GM12878 (cell line): ENCODE results near the gene STX4. TPM values are rescaled to one million over a fixed set of nuclear protein-coding genes. Genes with fewer than 3 reads are reported as not detected.

Source experiments
- ATAC-seq: fragments of 200-7000 bp; cut with Tn5 transposase; 3 replicates; pipeline ENCODE4 v1.9.1; 2020; ENCODE audit warnings: mild to moderate bottlenecking, moderate library complexity
- BruUV-seq: library from RNA; stranded (reverse); fragments of 400-500 nt; replicated peaks from 2 replicates; lab custom pipeline; 2021; lab: Mats Ljungman, UMichigan
- CTCF ChIA-PET: fragments of 300-600 bp; sonication (Branson Sonifier 250); formaldehyde crosslinking; extraction: SDS; loops from one replicate; lab custom pipeline; 2021; ENCODE audit warnings: inconsistent platforms; lab: Yijun Ruan, JAX
- POLR2A ChIA-PET: fragments of 350-600 bp; formaldehyde crosslinking; extraction: SDS; loops from one replicate; lab custom pipeline; 2021; ENCODE audit warnings: inconsistent platforms; lab: Charles Lee
- RAD21 ChIA-PET: fragments of 300-600 bp; sonication (Branson Sonifier 250); formaldehyde crosslinking; loops from one replicate; lab custom pipeline; 2023; ENCODE audit warnings: antibody characterized with exemption; ENCODE audit not compliant: unreplicated experiment; lab: Charles Lee
- SMC1A ChIA-PET: fragments of 300-600 bp; sonication (Branson Sonifier 250); formaldehyde crosslinking; loops from one replicate; lab custom pipeline; 2023; ENCODE audit not compliant: unreplicated experiment, uncharacterized antibody; lab: Charles Lee
- DNase-seq: peaks from one replicate; pipeline ENCODE4 v3.0.0-alpha.2; 2011; ENCODE audit warnings: low read depth, low spot score
- FAIRE-seq: peaks from 3 replicates; lab custom pipeline; 2011; peaks lifted over from hg19 to GRCh38; lab: Jason Lieb, UNC
- H2AFZ ChIP-seq: 2 replicates; pipeline ENCODE4 v1.6.0; 2011; ENCODE audit warnings: low read depth, low read length, control low read depth; ENCODE audit not compliant: control insufficient read depth
- H3K27ac ChIP-seq: 2 replicates; pipeline ENCODE4 v1.5.1; 2011; ENCODE audit warnings: control low read depth; ENCODE audit not compliant: control insufficient read depth, insufficient read depth
- H3K27me3 ChIP-seq, 2 experiments: replicated peaks in 1 of 2; 2 replicates each; pipeline versions ENCODE4 v1.6.0 to v1.6.1; 2011; ENCODE audit warnings: low read length in 1 of 2; ENCODE audit not compliant: control insufficient read depth in 2 of 2, insufficient read depth in 2 of 2
- H3K36me3 ChIP-seq, 2 experiments: 2 replicates each; pipeline ENCODE4 v1.5.1; 2011; ENCODE audit warnings: low read length in 1 of 2; ENCODE audit not compliant: control insufficient read depth in 2 of 2, insufficient read depth in 2 of 2
- H3K4me1 ChIP-seq: 2 replicates; pipeline ENCODE4 v1.6.1; 2011; ENCODE audit warnings: mild to moderate bottlenecking, low read length, moderate library complexity, mixed read lengths; ENCODE audit not compliant: control insufficient read depth, insufficient read depth
- H3K4me2 ChIP-seq: 2 replicates; pipeline ENCODE4 v1.6.0; 2011; ENCODE audit warnings: control low read depth; ENCODE audit not compliant: control insufficient read depth, insufficient read depth
- H3K4me3 ChIP-seq: fragments of 200-600 bp; sonication (generic); 2 replicates; pipeline ENCODE4 v1.5.1; 2016
- H3K79me2 ChIP-seq: 2 replicates; pipeline ENCODE4 v1.6.0; 2011; ENCODE audit warnings: low read length; ENCODE audit not compliant: control insufficient read depth, insufficient read depth
- H3K9ac ChIP-seq: 2 replicates; pipeline ENCODE4 v1.8.0; 2011; ENCODE audit warnings: low read length, control low read depth, mixed read lengths; ENCODE audit not compliant: control insufficient read depth, insufficient read depth
- H3K9me3 ChIP-seq: replicated peaks from 3 replicates; pipeline ENCODE4 v1.5.1; 2011; ENCODE audit warnings: mild to moderate bottlenecking, low read length; ENCODE audit not compliant: control insufficient read depth, insufficient read depth
- H4K20me1 ChIP-seq: 2 replicates; pipeline ENCODE4 v1.6.0; 2011; ENCODE audit not compliant: control insufficient read depth, insufficient read depth
- ATF3 ChIP-seq: IDR thresholded peaks from 2 replicates; pipeline ENCODE4 v1.6.1; 2011; ENCODE audit warnings: low read depth, mild to moderate bottlenecking, low read length, moderate library complexity, borderline replicate concordance; ENCODE audit errors: extremely low read depth
- BACH1 ChIP-seq: fragments of 450-650 bp; IDR thresholded peaks from 2 replicates; pipeline ENCODE4 v1.6.1; 2017; ENCODE audit warnings: mild to moderate bottlenecking, borderline replicate concordance
- ELK1 ChIP-seq: IDR thresholded peaks from 2 replicates; pipeline ENCODE4 v1.6.1; 2012; ENCODE audit warnings: low read depth, low read length, improper control_type of control experiment
- GATAD2B ChIP-seq: fragments of 450-650 bp; conservative IDR thresholded peaks from 2 replicates; pipeline ENCODE4 v1.6.1; 2017; ENCODE audit warnings: low read depth, mild to moderate bottlenecking, moderate library complexity
- NFXL1 ChIP-seq: fragments of 450-650 bp; IDR thresholded peaks from 2 replicates; pipeline ENCODE4 v1.6.1; 2017; ENCODE audit warnings: antibody characterized with exemption, mild to moderate bottlenecking, borderline replicate concordance
- RAD21 ChIP-seq: IDR thresholded peaks from 2 replicates; pipeline ENCODE4 v1.6.1; 2011; ENCODE audit warnings: mild to moderate bottlenecking, low read depth, low read length, moderate library complexity; ENCODE audit not compliant: insufficient read depth
- SMAD5 ChIP-seq: IDR thresholded peaks from 2 replicates; pipeline ENCODE4 v1.6.1; 2016; ENCODE audit warnings: antibody characterized with exemption, low read depth
- SMARCA5 ChIP-seq: fragments of 450-650 bp; IDR thresholded peaks from 2 replicates; pipeline ENCODE4 v1.6.1; 2017; ENCODE audit warnings: mild to moderate bottlenecking
- YY1 ChIP-seq: IDR thresholded peaks from 2 replicates; pipeline ENCODE4 v1.6.1; 2011; ENCODE audit warnings: low read depth, mild to moderate bottlenecking, low read length
- ZNF274 ChIP-seq: IDR thresholded peaks from one replicate; pipeline ENCODE4 v1.8.0; 2011; ENCODE audit not compliant: insufficient read length, insufficient read depth
- ZNF622 ChIP-seq: fragments of 450-650 bp; IDR thresholded peaks from 2 replicates; pipeline ENCODE4 v1.6.1; 2017; ENCODE audit warnings: mild to moderate bottlenecking, inconsistent platforms
- WGBS: methylation state at CpG from one replicate; pipeline ENCODE4 v1.1.6; 2016; ENCODE audit warnings: low lambda C conversion rate; ENCODE audit not compliant: insufficient replicate concordance, insufficient coverage; ENCODE audit errors: missing lambda C conversion rate; 5-methylcytosine and 5-hydroxymethylcytosine counted together
- in situ Hi-C: fragments of 300-500 bp; cut with MboI; formaldehyde crosslinking; loops from 9 replicates; pipeline ENCODE4 v1.14.3; 2018; ENCODE audit warnings: mixed read lengths
- intact Hi-C: fragments of 100-400 bp; cut with micrococcal nuclease; formaldehyde crosslinking; loops from one replicate; pipeline ENCODE4 v1.14.2; 2022; ENCODE audit not compliant: unreplicated experiment
- polyA plus RNA-seq, 11 experiments: library from polyadenylated mRNA; depleted of rRNA in 4 of 11; unstranded in 6 of 11; stranded (reverse) in 5 of 11; fragments of >200 nt; fragmentation: Nextera tagmentation in 4 of 11; fragmentation: Illumina TruSeq in 1 of 11; extraction: Ambion mirVana in 4 of 11; extraction: Trizol in 1 of 11; gene quantifications; 1 replicate in 1 of 11; 2 replicates in 10 of 11; pipeline versions ENCODE4 v1.2.1 to v1.2.3, GENCODE V29; 2011 to 2016; ENCODE audit warnings: inconsistent platforms in 2 of 11, missing spikeins in 2 of 11, low read depth in 1 of 11
- total RNA-seq, 4 experiments: library from RNA; depleted of rRNA in 3 of 4; stranded (reverse); fragments of >200 nt in 3 of 4; fragmentation: Illumina TruSeq in 1 of 4; extraction: Trizol in 1 of 4; gene quantifications; 2 replicates each; pipeline versions ENCODE4 v1.2.1 to v1.2.3, GENCODE V29; 2013 to 2021

Gene STX4
- total and polyA plus RNA-seq, 10 of the 15 experiments (the other 5 are each of a cell fraction or from before 2014, with no cell fraction given): 3.3 to 37.6 (median 22.6) TPM

GRCh38 chr16:31052114-31052513 is 18.8 kb downstream of the STX4 start (continued):
- TF ChIP-seq ELK1 (no peak), SMARCA5 (no peak)

GRCh38 chr16:31055613-31056012 is 22.3 kb downstream of the STX4 start:
- in situ Hi-C loops (no loop called here), intact Hi-C loops (no loop called here)
- H3K9ac ChIP-seq: no peak overlapping the region
- FAIRE-seq: no peak
- ChIA-PET SMC1A (interaction anchor here (1.5 kb wide), 1 partner anchor 86 kb away, joined by 3 read pairs; no protein-coding TSS in a partner anchor), RAD21 (no interaction called here), POLR2A (interaction anchor here (0.6 to 0.7 kb wide), 3 partner anchors 13 to 132 kb away, joined by 3 read pairs; partner anchors contain the start of gene FBXL19), CTCF (interaction anchor here (0.6 kb wide), 2 partner anchors 9 to 401 kb away, joined by 3 to 4 read pairs; no protein-coding TSS in a partner anchor)
- no peaks in the 10 kb centered on the region for H3K4me1 ChIP-seq
- H2AFZ ChIP-seq: no peak overlapping the region
- H3K27me3 ChIP-seq: no peaks in the 10 kb centered on the region
- H3K4me2 ChIP-seq: no peak overlapping the region
- no peak for ATAC-seq
- DNase-seq: no peak
- no peaks in the 10 kb centered on the region for H3K79me2 ChIP-seq
- BruUV-seq: no TSS peak
- WGBS: 85% methylated on average over 1 of the region's 4 CpGs
- no peak overlapping the region for H3K27ac ChIP-seq
- H3K36me3 ChIP-seq: no peaks in the 10 kb centered on the region
- TF ChIP-seq ATF3: no peak
- no peak for TF ChIP-seq ELK1
- no peak for TF ChIP-seq ZNF622
- TF ChIP-seq NFXL1: no peak
- TF ChIP-seq BACH1: no peak
- no peak for TF ChIP-seq YY1
- TF ChIP-seq SMAD5: no peak
- TF ChIP-seq RAD21: no peak
- no peak for TF ChIP-seq GATAD2B
- TF ChIP-seq ZNF274: no peak
- no peaks in the 10 kb centered on the region for H4K20me1 ChIP-seq
- no peaks in the 10 kb centered on the region for H3K9me3 ChIP-seq
- H3K4me3 ChIP-seq: no peak overlapping the region
